Activated CD4-positive, alpha-beta T cell treated with anti-CD3 and anti-CD28 coated beads for 24 hours (primary cell): ENCODE data around the gene EPHA3.

Source experiments
- DNase-seq, 2 donors: peaks; one replicate each; pipeline ENCODE4 v3.0.0-alpha.2; 2020; ENCODE audit warnings: low read depth in 2 of 2

The EPHA3 gene

GRCh38 chr3:89145995-89146394 lies 38.6 kb downstream of the EPHA3 start:
- DNase-seq = no peak

- no peak for DNase-seq
These were observed 47.0 kb downstream of the EPHA3 start for GRCh38 chr3:89154416-89154815.

- no peak for DNase-seq
These were observed 48.4 kb downstream of the EPHA3 start for GRCh38 chr3:89155811-89156210.

- no peak for DNase-seq
These were observed 50.2 kb downstream of the EPHA3 start for GRCh38 chr3:89157575-89157974.

DNA sequence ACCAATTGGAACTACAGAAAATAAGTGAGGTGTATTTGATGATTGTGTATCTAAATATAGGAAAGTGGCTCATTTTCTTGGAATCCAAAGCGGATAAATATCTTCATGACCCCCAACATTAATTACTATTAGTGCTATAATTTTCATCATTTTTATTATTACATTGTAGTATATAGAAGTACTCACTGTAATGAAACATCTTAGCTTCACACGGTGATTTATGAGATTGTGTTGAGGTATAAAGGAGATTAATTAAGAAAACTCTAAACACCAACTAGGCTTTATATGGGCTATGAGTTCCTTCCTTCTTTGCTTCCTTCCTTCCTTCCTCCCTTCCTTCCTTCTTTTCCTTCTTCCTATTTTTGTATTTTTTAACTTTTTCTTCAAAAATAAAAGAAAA lies 52.2 kb downstream of the EPHA3 start:
- DNase-seq = no peak

- no peak for DNase-seq
These were observed 57.4 kb downstream of the EPHA3 start for GRCh38 chr3:89164774-89165173.

- no peak for DNase-seq
These were observed 58.3 kb downstream of the EPHA3 start for GRCh38 chr3:89165636-89166263.

DNA sequence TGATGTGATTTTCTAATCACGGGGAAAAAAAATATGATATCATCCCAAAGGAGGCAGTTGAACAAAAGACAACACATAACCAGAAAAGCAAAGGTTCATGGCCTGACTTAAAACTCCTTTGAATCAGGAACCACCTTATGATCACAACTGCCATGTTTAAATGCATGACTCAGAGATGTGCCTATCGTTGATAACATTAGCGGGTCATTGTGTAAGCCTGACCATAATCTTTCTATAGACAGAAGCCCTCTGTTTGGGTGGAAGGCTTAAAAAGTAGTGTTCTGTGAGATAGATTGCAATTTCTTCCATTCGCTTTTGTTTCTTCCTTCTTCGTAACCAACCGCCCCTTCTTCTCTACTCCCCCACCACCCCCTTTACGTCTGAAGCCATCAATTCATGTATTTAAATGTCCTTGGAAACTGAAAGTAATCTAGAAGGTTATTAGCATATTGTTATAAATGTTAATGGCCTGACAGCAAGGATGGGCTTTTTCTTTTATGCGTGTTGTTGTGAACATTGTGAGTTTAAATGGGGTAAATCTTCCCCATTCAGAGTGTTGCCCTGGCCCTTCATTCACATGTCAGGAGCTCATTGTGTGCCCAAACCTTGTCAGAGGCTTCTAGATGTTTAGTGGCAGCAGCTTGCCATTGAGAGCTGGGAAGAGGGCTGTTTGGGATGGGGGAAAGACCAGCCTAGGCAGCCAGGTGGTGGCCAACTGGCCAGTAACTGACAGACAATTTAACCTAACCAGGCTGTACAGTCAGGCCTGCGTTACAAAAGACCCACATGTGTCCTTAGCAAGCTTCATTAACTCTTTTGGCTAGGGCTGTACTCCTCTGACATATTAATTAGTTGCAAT lies 64.5 kb downstream of the EPHA3 start:
- no peak for DNase-seq

- no peak for DNase-seq
These were observed 66.1 kb downstream of the EPHA3 start for GRCh38 chr3:89173546-89173945.

DNA sequence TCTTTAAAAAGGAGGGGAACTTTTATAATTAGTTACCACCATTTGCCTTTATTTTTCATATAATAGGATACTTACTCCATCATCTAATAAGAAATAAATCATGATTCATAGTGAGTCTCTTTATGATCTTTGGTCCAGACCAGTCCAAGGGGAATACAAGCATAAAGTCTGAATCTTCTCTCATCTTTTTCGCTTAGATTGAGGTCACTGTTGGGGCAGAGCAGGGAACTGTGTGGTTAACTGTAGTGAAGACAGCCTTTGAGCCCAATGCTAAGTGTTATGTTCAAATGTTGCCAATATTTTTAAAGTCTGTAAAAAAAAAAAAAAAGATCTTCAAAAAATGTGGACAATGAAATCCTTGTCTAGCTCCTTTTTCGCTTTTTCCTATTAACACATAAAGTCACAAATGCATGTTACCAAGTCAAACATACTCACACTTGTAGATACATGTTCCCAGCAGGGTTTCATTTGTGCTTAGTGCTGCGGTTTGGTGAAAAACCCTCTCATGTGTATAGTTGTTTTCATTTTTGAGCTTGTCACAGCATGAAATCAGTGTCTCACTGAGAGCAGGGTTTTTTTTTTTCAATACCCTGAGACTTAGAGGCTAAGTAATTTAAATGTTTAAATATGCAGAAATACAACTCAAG lies 72.1 kb downstream of the EPHA3 start:
- no peak for DNase-seq

GRCh38 chr3:89180334-89180733 lies 72.9 kb downstream of the EPHA3 start:
- no peak for DNase-seq

DNA sequence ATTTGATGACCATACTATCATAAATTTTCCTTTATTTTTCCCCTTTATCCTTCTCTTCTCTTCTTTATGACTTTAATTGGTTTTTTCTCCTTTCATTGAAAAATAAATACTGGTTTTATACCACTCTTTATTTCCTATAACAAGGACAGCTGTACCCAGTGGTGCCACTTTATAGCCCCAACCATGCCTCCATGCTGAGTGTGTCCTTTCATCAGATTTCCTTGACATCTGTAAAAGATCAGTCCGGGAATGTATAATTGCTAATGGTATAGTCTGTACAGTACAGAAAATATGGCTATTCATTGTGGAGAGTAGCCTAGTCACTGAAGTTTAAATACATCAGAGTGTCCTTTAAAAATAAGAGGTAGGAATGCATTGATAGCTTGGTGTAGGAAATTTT lies 74.6 kb downstream of the EPHA3 start:
- DNase-seq = no peak

GRCh38 chr3:89184151-89184995 lies 77.0 kb downstream of the EPHA3 start:
- DNase-seq = no peak

DNA sequence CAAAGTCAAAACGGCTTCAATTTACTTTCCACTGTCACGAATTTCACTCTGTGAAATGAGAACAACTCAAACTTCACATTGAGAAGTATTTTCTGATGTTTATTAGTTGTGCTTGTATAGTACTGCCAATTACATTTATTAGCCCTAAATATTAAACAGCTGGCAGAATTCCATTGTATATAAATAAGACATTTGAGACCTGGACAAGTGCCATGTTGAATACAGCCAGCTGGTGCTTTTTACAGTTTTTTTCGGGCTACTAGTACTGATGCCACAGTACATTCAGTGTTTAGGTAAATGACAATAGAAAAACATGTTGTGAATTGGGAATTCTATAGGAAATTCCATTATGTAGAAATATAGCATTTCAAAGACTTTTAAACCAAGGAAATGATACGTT lies 79.0 kb downstream of the EPHA3 start:
- no peak for DNase-seq

- DNase-seq = no peak
These were observed 91.2 kb downstream of the EPHA3 start for GRCh38 chr3:89198591-89198990.

- no peak for DNase-seq
These were observed 105.2 kb downstream of the EPHA3 start for GRCh38 chr3:89212619-89213018.

DNA sequence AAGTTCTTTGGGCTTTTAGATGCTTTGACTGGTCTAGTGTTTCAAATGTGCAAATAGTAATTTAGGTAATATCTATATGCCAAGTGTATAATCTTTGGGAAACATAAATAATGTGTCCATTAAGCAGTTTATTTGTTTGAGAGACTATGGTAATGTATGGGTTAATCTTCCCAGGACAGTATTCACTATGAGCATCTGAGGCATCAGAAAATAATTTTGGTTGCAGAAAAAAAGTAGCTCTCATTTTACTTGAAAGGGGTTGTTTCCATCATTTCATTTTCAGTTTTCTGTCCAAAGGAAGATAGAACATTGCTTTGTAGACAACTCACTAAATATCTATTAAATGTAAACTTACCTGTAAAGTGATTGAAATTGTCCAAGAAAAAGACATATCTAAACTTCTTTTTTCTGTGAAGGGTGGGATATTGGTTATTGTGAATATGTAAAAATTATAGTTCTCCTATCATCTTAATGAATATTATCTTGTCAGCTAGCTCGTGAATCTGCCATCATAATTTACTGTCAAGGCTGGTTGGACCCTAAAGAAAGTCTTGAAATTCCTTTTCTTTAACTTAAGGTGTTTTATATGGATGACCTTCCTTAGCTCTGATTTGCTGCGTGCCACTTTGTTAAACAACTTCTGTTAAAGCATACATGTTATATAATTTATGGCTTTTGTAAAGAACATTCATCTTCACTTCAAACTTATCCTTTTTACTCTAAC lies 108.8 kb downstream of the EPHA3 start:
- no peak for DNase-seq

DNA sequence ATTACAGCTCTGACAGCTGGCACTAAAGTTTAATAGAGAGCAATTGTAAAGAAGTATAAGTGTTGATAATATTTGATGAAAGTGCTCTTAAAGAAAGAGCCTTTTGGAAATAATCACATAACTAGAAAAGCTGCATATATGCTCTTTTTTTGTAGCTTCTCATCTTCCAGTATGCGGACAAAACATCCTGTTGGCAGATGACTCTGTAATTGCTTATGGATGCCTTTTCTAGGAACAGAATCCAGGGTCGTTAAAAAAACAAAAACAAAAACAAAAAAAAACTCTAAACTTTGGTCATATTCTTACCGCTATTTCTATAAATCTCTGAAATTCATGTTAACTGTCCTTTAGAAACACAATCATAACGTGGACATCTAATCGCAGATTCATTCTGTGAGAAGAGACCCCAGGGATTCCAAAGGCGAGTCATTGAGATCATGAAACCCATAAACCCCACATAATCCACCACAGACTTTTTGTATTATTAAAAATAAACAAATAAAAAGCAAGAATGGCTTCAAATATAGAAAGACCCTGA lies 109.8 kb downstream of the EPHA3 start:
- no peak for DNase-seq

DNA sequence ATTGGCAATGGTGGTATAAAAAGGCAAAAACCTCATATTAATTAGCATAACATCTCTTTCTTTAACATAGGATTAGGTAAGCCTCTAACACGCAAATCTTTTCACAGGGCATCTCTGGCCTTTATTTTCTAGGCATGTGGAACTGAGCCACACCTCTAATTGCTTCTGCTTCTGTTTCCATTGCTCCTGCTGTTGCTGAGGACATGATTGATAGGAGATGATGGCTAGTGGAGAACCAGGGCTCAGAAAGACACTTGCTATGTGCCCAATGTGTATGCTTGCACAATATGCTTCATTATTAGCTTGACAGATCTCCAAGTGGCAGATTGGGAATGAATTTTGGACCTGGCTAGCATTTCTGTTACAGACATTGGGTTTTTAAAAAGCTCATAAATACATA lies 114.5 kb downstream of the EPHA3 start:
- DNase-seq = no peak

DNA sequence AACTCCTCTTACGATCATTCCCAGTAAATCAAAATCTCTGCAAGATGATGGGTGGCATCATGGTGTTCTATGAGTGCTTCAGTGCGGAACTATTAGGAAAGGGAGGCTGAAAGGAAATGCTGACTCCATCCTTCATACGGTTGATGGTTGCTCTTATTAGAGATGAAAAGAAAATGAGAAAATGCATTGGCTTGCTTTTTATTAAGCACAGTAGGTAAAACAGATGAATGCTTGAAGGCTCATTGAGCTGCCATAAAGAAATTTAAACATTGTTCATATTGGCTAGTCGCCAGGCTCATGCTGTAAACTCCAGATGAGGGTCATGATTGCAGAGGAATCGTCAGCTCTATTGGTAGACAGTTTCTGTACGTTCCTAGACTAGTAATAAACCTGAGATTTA lies 115.8 kb downstream of the EPHA3 start:
- DNase-seq = no peak

GRCh38 chr3:89227218-89227617 lies 119.8 kb downstream of the EPHA3 start:
- DNase-seq = no peak
